ENCODE measurements around the gene DCAF15.
"Not testable (repeated sequence)": the region's sequence is repeated elsewhere in the genome, so short reads cannot be mapped to it uniquely, and the experiment has no call there.

- not testable (repeated sequence) for TF ChIP-seq EZH2 (IDR thresholded peaks at IDR 0.05); POLR2AphosphoS5 (IDR thresholded peaks at IDR 0.05; ENCODE audit: borderline replicate concordance, low read depth, low read length); FOXP2 (optimal IDR thresholded peaks at IDR 0.05; ENCODE audit: control extremely low read depth, extremely low read length, insufficient read depth)
Measured at GRCh38 chr19:13967206-13967605, 14.9 kb downstream of the DCAF15 start.
